Caco-2 (cell line): Measurements from ENCODE around the gene PELI1. TPM values are rescaled to one million over a fixed set of nuclear protein-coding genes. Genes with fewer than 3 reads are reported as not detected.

ENCODE experiments used
- Bru-seq: library from RNA; stranded (reverse); fragments of 400-500 nt; gene quantifications from one replicate; lab custom pipeline; 2021; lab: Mats Ljungman, UMichigan
- BruChase-seq, 2 experiments: library from RNA; stranded (reverse); fragments of 400-500 nt; gene quantifications; one replicate each; lab custom pipeline; 2021; lab: Mats Ljungman, UMichigan
- BruUV-seq: library from RNA; stranded (reverse); fragments of 400-500 nt; replicated peaks from 2 replicates; lab custom pipeline; 2021; lab: Mats Ljungman, UMichigan
- CTCF ChIA-PET: fragments of 300-600 bp; sonication (Branson Sonifier 250); formaldehyde crosslinking; loops from one replicate; lab custom pipeline; 2022; ENCODE audit warnings: antibody characterized with exemption; lab: Charles Lee
- POLR2A ChIA-PET: fragments of 300-600 bp; sonication (Branson Sonifier 250); formaldehyde crosslinking; loops from one replicate; lab custom pipeline; 2022; ENCODE audit warnings: antibody characterized with exemption; lab: Charles Lee
- DNase-seq, 2 experiments: peaks; one replicate each; pipeline versions ENCODE4 v3.0.0 to v3.0.0-alpha.2; 2020 to 2022
- H3K27me3 ChIP-seq: replicated peaks from 2 replicates; pipeline ENCODE4 v1.6.0; 2011; ENCODE audit warnings: low read length; ENCODE audit not compliant: control insufficient read depth, insufficient read depth
- H3K36me3 ChIP-seq: 2 replicates; pipeline ENCODE4 v1.5.1; 2011; ENCODE audit warnings: low read length; ENCODE audit not compliant: control insufficient read depth, insufficient read depth
- H3K4me1 ChIP-seq: fragments of 250-450 bp; sonication (Bioruptor Pico); 2 replicates; pipeline ENCODE4 v1.5.1; 2020; ENCODE audit warnings: mild to moderate bottlenecking
- H3K4me3 ChIP-seq: 2 replicates; pipeline ENCODE4 v1.5.1; 2011; ENCODE audit warnings: low read depth, mild to moderate bottlenecking, control low read depth, low read length
- H3K9me3 ChIP-seq: fragments of 250-450 bp; sonication (Bioruptor Pico); 2 replicates; pipeline ENCODE4 v1.5.1; 2020; ENCODE audit warnings: mild to moderate bottlenecking, moderate library complexity
- H3K27ac Mint-ChIP-seq: one replicate; pipeline ENCODE4 v1.8.0; 2022; ENCODE audit warnings: mixed read lengths; ENCODE audit not compliant: unreplicated experiment
- H3K27me3 Mint-ChIP-seq: one replicate; pipeline ENCODE4 v1.8.0; 2022; ENCODE audit warnings: mixed read lengths; ENCODE audit not compliant: insufficient read depth, unreplicated experiment
- H3K36me3 Mint-ChIP-seq: one replicate; pipeline ENCODE4 v1.8.0; 2022; ENCODE audit warnings: mild to moderate bottlenecking, mixed read lengths; ENCODE audit not compliant: insufficient read depth, unreplicated experiment
- H3K4me1 Mint-ChIP-seq: one replicate; pipeline ENCODE4 v1.8.0; 2022; ENCODE audit warnings: low read depth, mixed read lengths; ENCODE audit not compliant: unreplicated experiment
- H3K4me3 Mint-ChIP-seq: one replicate; pipeline ENCODE4 v1.8.0; 2022; ENCODE audit warnings: mild to moderate bottlenecking, moderate library complexity, mixed read lengths; ENCODE audit not compliant: unreplicated experiment
- H3K9me3 Mint-ChIP-seq: one replicate; pipeline ENCODE4 v1.8.0; 2022; ENCODE audit warnings: mixed read lengths; ENCODE audit not compliant: unreplicated experiment
- CTCF ChIP-seq, 2 experiments: fragments of 200-600 bp in 1 of 2; IDR thresholded peaks; 1 replicate in 1 of 2; 2 replicates in 1 of 2; pipeline versions ENCODE4 v1.5.1 to v1.8.0; 2011 to 2022; ENCODE audit warnings: antibody characterized with exemption in 1 of 2, control low read depth in 1 of 2, inconsistent platforms in 1 of 2, low read depth in 1 of 2, low read length in 1 of 2, mild to moderate bottlenecking in 1 of 2, moderate library complexity in 1 of 2; ENCODE audit not compliant: insufficient read depth in 1 of 2, severe bottlenecking in 1 of 2, unreplicated experiment in 1 of 2
- intact Hi-C: fragments of 100-400 bp; cut with micrococcal nuclease; formaldehyde crosslinking; loops from one replicate; pipeline ENCODE4 v1.10.0; 2022; ENCODE audit not compliant: unreplicated experiment
- long read RNA-seq: library from polyadenylated mRNA; stranded (forward); transcript quantifications from one replicate; pipeline ENCODE4 v2.0.0, GENCODE V29; 2022
- total RNA-seq: library from RNA; stranded (reverse); gene quantifications from 2 replicates; pipeline ENCODE4 v1.2.3, GENCODE V29; 2022

Gene PELI1
- 64.1 and 69.2 TPM in 2 replicates for total RNA-seq
- percentile 98 among the genes with signal in this experiment for Bru-seq, nascent RNA
- BruChase-seq, experiment 1, labeled RNA remaining after a 2-hour chase, result percentile 96 among the genes with signal in this experiment
- percentile 87 among the genes with signal in this experiment for BruChase-seq, experiment 2, labeled RNA remaining after a 6-hour chase
- long read RNA-seq, transcript PELI1-201 (7 exons, 3,750 nt), result major isoform, 44 of 57 reads
- long read RNA-seq, partial matches to known transcripts, result 3 of 57 reads
- long read RNA-seq, other reads (novel, unspliced or antisense), result 10 of 57 reads

- Mint-ChIP-seq H3K4me3 (peak within 1 kb of the TSS; percentile 88), H3K27me3 (no peaks in the 10 kb centered on the region), H3K27ac (peak within 1 kb of the TSS; percentile 88), H3K36me3 (peaks cover 31% of the 10 kb centered on the region), H3K9me3 (no peaks in the 10 kb centered on the region), H3K4me1 (peaks cover 14% of the 10 kb centered on the region)
- peak in 1 of 2 experiments; percentile 43 for TF ChIP-seq CTCF (IDR thresholded peaks at IDR 0.05; ENCODE audit: insufficient read depth in 1 of 2, low read depth in 1 of 2, low read length in 1 of 2, severe bottlenecking in 1 of 2, unreplicated experiment in 1 of 2)
- H3K27me3 ChIP-seq, result no peaks in the 10 kb centered on the region
- CTCF ChIA-PET, result no interaction called here
- DNase-seq, result peak; percentile 99
- intact Hi-C loops, result loop anchor here (1.0 to 5.0 kb wide), 5 partner anchors 14 to 168 kb away; no protein-coding TSS in a partner anchor
- no peaks in the 10 kb centered on the region for H3K9me3 ChIP-seq
- no TSS peak for BruUV-seq
- peak within 1 kb of the TSS; percentile 100 for H3K4me3 ChIP-seq
- H3K36me3 ChIP-seq, result no peaks in the 10 kb centered on the region
- POLR2A ChIA-PET, result interaction anchor here (0.6 kb wide), 2 partner anchors 46 to 117 kb away, joined by 3 to 4 read pairs; no protein-coding TSS in a partner anchor
- H3K4me1 ChIP-seq, result peaks cover 25% of the 10 kb centered on the region
Measured at GRCh38 chr2:64144057-64145013, at the start of gene PELI1. Gene PELI1, minus strand, starts transcription at chr2:64144420. Its CDS starts 36,110 bp downstream, at chr2:64108310.

- 0 out of 2 replicates have a peak, but pooled peaks cover 6% of the 10 kb centered on the region for H3K4me1 ChIP-seq
- H3K27me3 ChIP-seq, result no peaks in the 10 kb centered on the region
- peaks cover 9% of the 10 kb centered on the region for H3K4me1 Mint-ChIP-seq
- POLR2A ChIA-PET, result no interaction called here
- CTCF ChIA-PET, result no interaction called here
- BruUV-seq, result no TSS peak
- H3K9me3 ChIP-seq, result no peaks in the 10 kb centered on the region; the same call in 1 of the 2 replicates
- H3K36me3 Mint-ChIP-seq, result no peaks in the 10 kb centered on the region
- DNase-seq, result no peak
- peaks cover 10% of the 10 kb centered on the region for H3K9me3 Mint-ChIP-seq
- H3K27ac Mint-ChIP-seq, result no peak overlapping the region
- no peak for TF ChIP-seq CTCF (IDR thresholded peaks at IDR 0.05; ENCODE audit: insufficient read depth in 1 of 2, low read depth in 1 of 2, low read length in 1 of 2, severe bottlenecking in 1 of 2, unreplicated experiment in 1 of 2)
- intact Hi-C loops, result no loop called here
- no peaks in the 10 kb centered on the region for H3K27me3 Mint-ChIP-seq
- no peaks in the 10 kb centered on the region for H3K36me3 ChIP-seq
- no peak overlapping the region for H3K4me3 Mint-ChIP-seq
- no peak overlapping the region for H3K4me3 ChIP-seq
Measured at GRCh38 chr2:64193491-64193890, 49.3 kb upstream of the PELI1 start.

GRCh38 chr2:64192664-64193105 is 48.5 kb upstream of the PELI1 start:
- Mint-ChIP-seq H3K36me3 (no peaks in the 10 kb centered on the region), H3K4me3 (no peak overlapping the region), H3K27me3 (no peaks in the 10 kb centered on the region), H3K4me1 (peaks cover 9% of the 10 kb centered on the region), H3K9me3 (peaks cover 10% of the 10 kb centered on the region), H3K27ac (no peak overlapping the region)
- CTCF ChIA-PET, result no interaction called here
- no peak for TF ChIP-seq CTCF (IDR thresholded peaks at IDR 0.05; ENCODE audit: insufficient read depth in 1 of 2, low read depth in 1 of 2, low read length in 1 of 2, severe bottlenecking in 1 of 2, unreplicated experiment in 1 of 2)
- intact Hi-C loops, result no loop called here
- Histone ChIP-seq H3K4me3 (no peak overlapping the region), H3K36me3 (no peaks in the 10 kb centered on the region), H3K9me3 (no peaks in the 10 kb centered on the region; the same call in 1 of the 2 replicates), H3K4me1 (0 out of 2 replicates have a peak, but pooled peaks cover 6% of the 10 kb centered on the region), H3K27me3 (no peaks in the 10 kb centered on the region)
- BruUV-seq, result no TSS peak
- DNase-seq, result no peak
- POLR2A ChIA-PET, result no interaction called here
